ENCODE measurements around the gene PRKCA. TPM values are rescaled to one million over a fixed set of nuclear protein-coding genes. Genes with fewer than 3 reads are reported as not detected.

PRKCA gene
- total and polyA plus RNA-seq, 9 of the 15 experiments (the other 6 are each of a cell fraction or from before 2014, with no cell fraction given) = 3.2 to 33.0 (median 17.8) TPM

DNA sequence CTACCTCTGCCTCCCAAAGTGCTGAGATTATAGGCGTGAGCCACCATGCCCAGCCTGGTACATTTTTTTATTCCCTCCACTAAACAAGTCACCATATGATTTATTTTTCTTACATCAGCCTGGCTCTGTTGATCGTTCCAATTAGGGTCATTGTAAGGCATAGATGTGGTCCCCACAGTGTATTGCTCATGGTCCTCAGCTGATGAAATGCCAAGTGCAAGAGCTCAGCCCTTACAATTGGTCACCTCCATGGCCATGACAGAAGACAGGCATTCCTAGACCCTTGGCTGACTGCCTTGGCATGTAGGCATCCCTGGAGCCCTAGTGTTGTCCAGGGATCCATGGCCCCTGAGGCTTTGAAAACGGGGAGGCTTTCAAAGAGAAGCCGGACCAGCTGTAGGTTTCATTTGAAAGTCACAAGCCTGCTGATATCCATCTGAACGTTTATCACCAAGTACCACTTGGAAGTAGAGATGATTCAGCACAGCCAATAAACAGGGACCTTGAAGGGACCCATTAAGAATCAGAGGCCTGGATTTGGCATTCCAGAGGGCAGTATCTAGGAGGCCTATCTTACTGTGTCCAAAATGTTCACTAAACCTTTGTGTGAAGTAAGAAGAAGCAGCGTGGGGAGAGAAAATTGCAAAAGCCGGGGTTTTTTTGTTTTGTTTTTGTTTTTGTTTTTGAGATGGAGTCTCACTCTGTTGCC is 20.6 kb upstream of the PRKCA start (continued):
- TF ChIP-seq ZNF444 (CRISPR knock-in tag; IDR thresholded peaks at IDR 0.05) = no peak
- TF ChIP-seq ZNF146 (CRISPR knock-in tag; IDR thresholded peaks at IDR 0.05; ENCODE audit: unreplicated experiment) = no peak
- no peak for TF ChIP-seq ZNF589 (CRISPR knock-in tag; IDR thresholded peaks at IDR 0.05; ENCODE audit: low read depth)
- peak; percentile 36; the same call in 1 of the 2 replicates for TF ChIP-seq TEAD2 (tag; IDR thresholded peaks at IDR 0.05)
- no peak for TF ChIP-seq FIP1L1 (IDR thresholded peaks at IDR 0.05; ENCODE audit: low read depth, low read length, poor library complexity, severe bottlenecking)
- peak; percentile 69; the same call in 1 of the 2 replicates for TF ChIP-seq C11orf30 (IDR thresholded peaks at IDR 0.05; ENCODE audit: low read depth)
- no peak for TF ChIP-seq SRSF7 (optimal IDR thresholded peaks at IDR 0.05; ENCODE audit: low read depth, low read length)
- TF ChIP-seq MTA2 (IDR thresholded peaks at IDR 0.05; ENCODE audit: low read depth) = no peak
- TF ChIP-seq, protein P1, sequence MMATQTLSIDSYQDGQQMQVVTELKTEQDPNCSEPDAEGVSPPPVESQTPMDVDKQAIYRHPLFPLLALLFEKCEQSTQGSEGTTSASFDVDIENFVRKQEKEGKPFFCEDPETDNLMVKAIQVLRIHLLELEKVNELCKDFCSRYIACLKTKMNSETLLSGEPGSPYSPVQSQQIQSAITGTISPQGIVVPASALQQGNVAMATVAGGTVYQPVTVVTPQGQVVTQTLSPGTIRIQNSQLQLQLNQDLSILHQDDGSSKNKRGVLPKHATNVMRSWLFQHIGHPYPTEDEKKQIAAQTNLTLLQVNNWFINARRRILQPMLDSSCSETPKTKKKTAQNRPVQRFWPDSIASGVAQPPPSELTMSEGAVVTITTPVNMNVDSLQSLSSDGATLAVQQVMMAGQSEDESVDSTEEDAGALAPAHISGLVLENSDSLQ (IDR thresholded peaks at IDR 0.05) = no peak
- TF ChIP-seq JUND (IDR thresholded peaks at IDR 0.05; ENCODE audit: borderline replicate concordance, low read depth, low read length) = peak; percentile 39; the same call in 1 of the 2 replicates
- TF ChIP-seq JUND (tag; IDR thresholded peaks at IDR 0.05; ENCODE audit: borderline replicate concordance, low read depth, low read length) = no peak
- no peak for TF ChIP-seq ZFP36 (IDR thresholded peaks at IDR 0.05; ENCODE audit: low read depth, low read length, partially characterized antibody)
- no peak for TF ChIP-seq PYGO2 (tag; IDR thresholded peaks at IDR 0.05)

Measured in K562 (cell line).